Measurements from ENCODE around the gene DNAJC11.

DNAJC11 gene

DNA sequence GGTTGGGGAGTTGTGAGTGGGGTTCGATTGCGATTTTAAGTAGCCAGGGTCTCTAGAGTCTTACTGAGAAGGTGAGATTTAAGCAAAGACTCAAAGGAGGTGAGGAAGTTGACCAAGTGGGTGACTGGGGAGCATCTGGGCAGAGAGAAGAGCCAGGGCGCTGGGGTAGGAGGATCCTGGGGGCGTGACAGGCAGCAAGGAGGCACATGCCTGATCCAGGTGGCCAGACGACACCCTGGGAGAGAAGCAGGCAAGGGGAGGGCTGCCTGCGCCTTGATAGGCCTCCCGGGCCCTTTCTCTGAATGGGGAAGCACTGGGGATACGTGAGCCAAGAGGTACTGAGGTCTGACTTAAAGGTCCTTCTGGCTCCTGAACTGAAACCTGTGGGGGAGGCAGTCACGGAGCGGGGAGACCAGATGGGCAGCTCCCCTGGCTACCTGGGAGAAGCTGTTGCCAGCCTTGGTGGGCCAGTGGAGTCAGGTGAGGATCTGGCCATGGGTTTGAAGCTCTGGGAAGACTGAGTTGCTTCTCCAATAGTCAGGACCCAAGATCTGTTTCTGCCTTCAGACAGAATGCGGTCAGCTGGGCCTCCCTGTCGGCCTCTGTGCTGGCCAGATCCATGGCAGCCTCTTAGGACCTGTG lies 116.4 kb downstream of the DNAJC11 start:
- ATAC-seq: no peak
- TF ChIP-seq, protein P1, sequence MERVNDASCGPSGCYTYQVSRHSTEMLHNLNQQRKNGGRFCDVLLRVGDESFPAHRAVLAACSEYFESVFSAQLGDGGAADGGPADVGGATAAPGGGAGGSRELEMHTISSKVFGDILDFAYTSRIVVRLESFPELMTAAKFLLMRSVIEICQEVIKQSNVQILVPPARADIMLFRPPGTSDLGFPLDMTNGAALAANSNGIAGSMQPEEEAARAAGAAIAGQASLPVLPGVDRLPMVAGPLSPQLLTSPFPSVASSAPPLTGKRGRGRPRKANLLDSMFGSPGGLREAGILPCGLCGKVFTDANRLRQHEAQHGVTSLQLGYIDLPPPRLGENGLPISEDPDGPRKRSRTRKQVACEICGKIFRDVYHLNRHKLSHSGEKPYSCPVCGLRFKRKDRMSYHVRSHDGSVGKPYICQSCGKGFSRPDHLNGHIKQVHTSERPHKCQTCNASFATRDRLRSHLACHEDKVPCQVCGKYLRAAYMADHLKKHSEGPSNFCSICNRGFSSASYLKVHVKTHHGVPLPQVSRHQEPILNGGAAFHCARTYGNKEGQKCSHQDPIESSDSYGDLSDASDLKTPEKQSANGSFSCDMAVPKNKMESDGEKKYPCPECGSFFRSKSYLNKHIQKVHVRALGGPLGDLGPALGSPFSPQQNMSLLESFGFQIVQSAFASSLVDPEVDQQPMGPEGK (CRISPR knock-in tag; IDR thresholded peaks at IDR 0.05; ENCODE audit: borderline replicate concordance): no peak
- TF ChIP-seq CSDC2 (CRISPR knock-in tag; IDR thresholded peaks at IDR 0.05): no peak
- no peak for TF ChIP-seq TCF4 (CRISPR knock-in tag; IDR thresholded peaks at IDR 0.05; ENCODE audit: borderline replicate concordance)
- TF ChIP-seq ESRRG (CRISPR knock-in tag; IDR thresholded peaks at IDR 0.05): no peak
- no peak for TF ChIP-seq OSR1 (CRISPR knock-in tag; IDR thresholded peaks at IDR 0.05)
- TF ChIP-seq ZFP30 (CRISPR knock-in tag; IDR thresholded peaks at IDR 0.05): no peak
- TF ChIP-seq GLIS3 (CRISPR knock-in tag; IDR thresholded peaks at IDR 0.05): no peak
- no peak for TF ChIP-seq ARNTL (CRISPR knock-in tag; IDR thresholded peaks at IDR 0.05; ENCODE audit: borderline replicate concordance, low read depth)
- no peak for TF ChIP-seq PPARA (CRISPR knock-in tag; IDR thresholded peaks at IDR 0.05; ENCODE audit: borderline replicate concordance)
- TF ChIP-seq, protein P2, sequence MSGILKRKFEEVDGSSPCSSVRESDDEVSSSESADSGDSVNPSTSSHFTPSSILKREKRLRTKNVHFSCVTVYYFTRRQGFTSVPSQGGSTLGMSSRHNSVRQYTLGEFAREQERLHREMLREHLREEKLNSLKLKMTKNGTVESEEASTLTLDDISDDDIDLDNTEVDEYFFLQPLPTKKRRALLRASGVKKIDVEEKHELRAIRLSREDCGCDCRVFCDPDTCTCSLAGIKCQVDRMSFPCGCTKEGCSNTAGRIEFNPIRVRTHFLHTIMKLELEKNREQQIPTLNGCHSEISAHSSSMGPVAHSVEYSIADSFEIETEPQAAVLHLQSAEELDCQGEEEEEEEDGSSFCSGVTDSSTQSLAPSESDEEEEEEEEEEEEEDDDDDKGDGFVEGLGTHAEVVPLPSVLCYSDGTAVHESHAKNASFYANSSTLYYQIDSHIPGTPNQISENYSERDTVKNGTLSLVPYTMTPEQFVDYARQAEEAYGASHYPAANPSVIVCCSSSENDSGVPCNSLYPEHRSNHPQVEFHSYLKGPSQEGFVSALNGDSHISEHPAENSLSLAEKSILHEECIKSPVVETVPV (CRISPR knock-in tag; IDR thresholded peaks at IDR 0.05): no peak
- no peak for TF ChIP-seq ZNF70 (CRISPR knock-in tag; IDR thresholded peaks at IDR 0.05)
